HepG2 (cell line): ENCODE measurements around the gene PYCR2. TPM values are rescaled to one million over a fixed set of nuclear protein-coding genes. Genes with fewer than 3 reads are reported as not detected.

Experiments used
- AHDC1 ChIP-seq: sonication (generic); formaldehyde crosslinking; IDR thresholded peaks from 2 replicates; pipeline ENCODE4 v1.5.1; 2020; ENCODE audit warnings: mild to moderate bottlenecking, missing genetic modification reagents, borderline replicate concordance
- GABPB1 ChIP-seq: IDR thresholded peaks from 2 replicates; pipeline ENCODE4 v1.6.1; 2016; ENCODE audit warnings: mild to moderate bottlenecking, missing genetic modification reagents, moderate library complexity, missing compliant biosample characterization
- LCORL ChIP-seq, 2 experiments: fragments of 450-650 bp in 1 of 2; sonication (generic) in 1 of 2; formaldehyde crosslinking in 1 of 2; IDR thresholded peaks; 2 replicates each; pipeline versions ENCODE4 v1.5.0 to v1.6.1; 2017 to 2020; ENCODE audit warnings: antibody characterized with exemption in 1 of 2, missing genetic modification reagents in 1 of 2
- MXI1 ChIP-seq: IDR thresholded peaks from 3 replicates; pipeline ENCODE4 v1.6.1; 2012; ENCODE audit warnings: low read depth, low read length, inconsistent platforms, borderline replicate concordance
- ZMYM3 ChIP-seq: sonication (generic); formaldehyde crosslinking; IDR thresholded peaks from 2 replicates; pipeline ENCODE4 v1.5.1; 2020; ENCODE audit warnings: mild to moderate bottlenecking, missing genetic modification reagents
- ZNF20 ChIP-seq: sonication (generic); formaldehyde crosslinking; IDR thresholded peaks from 2 replicates; pipeline ENCODE4 v1.4.0; 2020; ENCODE audit warnings: mild to moderate bottlenecking, moderate library complexity, missing genetic modification reagents
- ZNF235 ChIP-seq: sonication (generic); formaldehyde crosslinking; IDR thresholded peaks from 2 replicates; pipeline ENCODE4 v1.8.1; 2023; ENCODE audit warnings: mild to moderate bottlenecking, missing genetic modification reagents, borderline replicate concordance
- ZNF3 ChIP-seq: IDR thresholded peaks from 2 replicates; pipeline ENCODE4 v1.7.0; 2017; ENCODE audit warnings: inconsistent platforms
- ZNF713 ChIP-seq: sonication (generic); formaldehyde crosslinking; IDR thresholded peaks from 2 replicates; pipeline ENCODE4 v1.4.0; 2020; ENCODE audit warnings: mild to moderate bottlenecking, missing genetic modification reagents
- polyA plus RNA-seq, 8 experiments: library from polyadenylated mRNA; depleted of rRNA in 3 of 8; stranded (reverse) in 7 of 8; unstranded in 1 of 8; fragments of >200 nt; fragmentation: Illumina TruSeq in 4 of 8; extraction: Trizol in 4 of 8; gene quantifications; 2 replicates each; pipeline versions ENCODE4 v1.2.1 to v1.2.3, GENCODE V29; 2011 to 2016; ENCODE audit warnings: low read depth in 4 of 8, missing spikeins in 1 of 8, mixed read lengths in 1 of 8; ENCODE audit not compliant: insufficient read depth in 1 of 8
- total RNA-seq, 5 experiments: library from RNA; depleted of rRNA; stranded (reverse); fragments of >200 nt; fragmentation: Illumina TruSeq; extraction: Trizol; gene quantifications; 2 replicates each; pipeline ENCODE4 v1.2.3, GENCODE V29; 2016; ENCODE audit warnings: low read depth in 1 of 5
- TF ChIP-seq, protein P1 (sequence below): sonication (generic); formaldehyde crosslinking; IDR thresholded peaks from 2 replicates; pipeline ENCODE4 v1.4.0; 2020; ENCODE audit warnings: missing genetic modification reagents
- TF ChIP-seq, protein P2 (sequence below): sonication (generic); formaldehyde crosslinking; IDR thresholded peaks from 2 replicates; pipeline ENCODE4 v1.5.0; 2020; ENCODE audit warnings: missing genetic modification reagents, mild to moderate bottlenecking, borderline replicate concordance
- TF ChIP-seq, protein P3 (sequence below): sonication (generic); formaldehyde crosslinking; IDR thresholded peaks from 2 replicates; pipeline ENCODE4 v1.5.0; 2020; ENCODE audit warnings: mild to moderate bottlenecking, missing genetic modification reagents
- TF ChIP-seq, protein P4 (sequence below): sonication (generic); formaldehyde crosslinking; IDR thresholded peaks from 2 replicates; pipeline ENCODE4 v1.5.1; 2020; ENCODE audit warnings: mild to moderate bottlenecking, missing genetic modification reagents, moderate library complexity

PYCR2 gene
- total and polyA plus RNA-seq, 2 of the 13 experiments (the other 11 are each of a cell fraction or from before 2014, with no cell fraction given), result 47.2 to 47.8 TPM

DNA sequence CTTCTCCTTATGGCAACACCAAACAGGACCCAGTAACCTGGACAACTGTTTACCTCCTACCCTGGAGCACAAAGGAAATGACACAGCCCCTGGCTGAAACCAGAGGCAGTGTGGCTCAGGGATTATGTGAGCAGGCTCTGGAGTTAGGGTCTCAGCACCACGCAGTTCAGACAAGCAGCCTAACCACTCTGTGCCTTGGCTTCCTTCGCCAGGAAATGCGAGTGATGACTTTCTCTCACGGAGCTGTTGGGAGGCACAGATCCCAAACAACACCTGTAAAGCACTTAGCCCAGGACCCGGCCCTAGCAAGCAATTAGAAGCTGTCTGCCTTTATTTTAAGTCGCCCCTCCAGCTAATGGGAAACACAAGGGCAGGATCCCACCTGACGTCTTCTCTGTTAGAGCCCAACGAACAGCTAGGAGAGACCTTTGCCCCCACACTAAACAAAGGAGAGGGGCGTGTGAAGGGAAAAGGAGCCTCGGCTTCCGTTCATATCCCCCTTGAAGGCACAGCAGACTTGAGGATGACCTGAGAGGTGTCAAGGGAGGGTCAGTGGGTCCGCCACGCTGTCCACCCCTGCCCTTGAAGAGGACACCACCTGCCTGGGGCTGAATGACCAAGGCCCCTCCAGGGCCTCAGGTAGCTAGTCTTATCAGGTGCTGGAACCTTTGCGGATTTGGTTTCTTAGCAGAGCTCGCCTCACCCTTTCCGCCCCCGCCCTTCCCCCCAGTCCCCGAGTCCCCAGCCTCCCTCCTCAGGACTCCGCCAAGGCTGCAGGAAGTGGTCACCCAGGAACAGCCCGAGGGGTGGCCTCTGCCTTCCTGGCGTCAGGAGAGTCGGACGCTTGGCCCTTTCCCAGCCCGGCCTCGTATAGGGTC is 42.7 kb downstream of the PYCR2 start (continued):
- no peak for TF ChIP-seq LCORL (IDR thresholded peaks at IDR 0.05)
- TF ChIP-seq LCORL (CRISPR knock-in tag; IDR thresholded peaks at IDR 0.05), result 0 out of 2 replicates have a peak, but pooled peaks have one; percentile 31
- no peak for TF ChIP-seq ZNF235 (CRISPR knock-in tag)
- TF ChIP-seq, protein P1, sequence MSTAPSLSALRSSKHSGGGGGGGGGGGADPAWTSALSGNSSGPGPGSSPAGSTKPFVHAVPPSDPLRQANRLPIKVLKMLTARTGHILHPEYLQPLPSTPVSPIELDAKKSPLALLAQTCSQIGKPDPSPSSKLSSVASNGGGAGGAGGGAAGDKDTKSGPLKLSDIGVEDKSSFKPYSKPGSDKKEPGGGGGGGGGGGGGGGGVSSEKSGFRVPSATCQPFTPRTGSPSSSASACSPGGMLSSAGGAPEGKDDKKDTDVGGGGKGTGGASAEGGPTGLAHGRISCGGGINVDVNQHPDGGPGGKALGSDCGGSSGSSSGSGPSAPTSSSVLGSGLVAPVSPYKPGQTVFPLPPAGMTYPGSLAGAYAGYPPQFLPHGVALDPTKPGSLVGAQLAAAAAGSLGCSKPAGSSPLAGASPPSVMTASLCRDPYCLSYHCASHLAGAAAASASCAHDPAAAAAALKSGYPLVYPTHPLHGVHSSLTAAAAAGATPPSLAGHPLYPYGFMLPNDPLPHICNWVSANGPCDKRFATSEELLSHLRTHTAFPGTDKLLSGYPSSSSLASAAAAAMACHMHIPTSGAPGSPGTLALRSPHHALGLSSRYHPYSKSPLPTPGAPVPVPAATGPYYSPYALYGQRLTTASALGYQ (CRISPR knock-in tag), result no peak
- no peak for TF ChIP-seq ZNF713 (CRISPR knock-in tag)
- TF ChIP-seq AHDC1, result no peak
- TF ChIP-seq ZNF20 (CRISPR knock-in tag), result no peak
- TF ChIP-seq, protein P2, sequence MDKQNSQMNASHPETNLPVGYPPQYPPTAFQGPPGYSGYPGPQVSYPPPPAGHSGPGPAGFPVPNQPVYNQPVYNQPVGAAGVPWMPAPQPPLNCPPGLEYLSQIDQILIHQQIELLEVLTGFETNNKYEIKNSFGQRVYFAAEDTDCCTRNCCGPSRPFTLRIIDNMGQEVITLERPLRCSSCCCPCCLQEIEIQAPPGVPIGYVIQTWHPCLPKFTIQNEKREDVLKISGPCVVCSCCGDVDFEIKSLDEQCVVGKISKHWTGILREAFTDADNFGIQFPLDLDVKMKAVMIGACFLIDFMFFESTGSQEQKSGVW, result no peak
- TF ChIP-seq GABPB1 (CRISPR knock-in tag), result no peak
- no peak for TF ChIP-seq MXI1
- TF ChIP-seq, protein P3, sequence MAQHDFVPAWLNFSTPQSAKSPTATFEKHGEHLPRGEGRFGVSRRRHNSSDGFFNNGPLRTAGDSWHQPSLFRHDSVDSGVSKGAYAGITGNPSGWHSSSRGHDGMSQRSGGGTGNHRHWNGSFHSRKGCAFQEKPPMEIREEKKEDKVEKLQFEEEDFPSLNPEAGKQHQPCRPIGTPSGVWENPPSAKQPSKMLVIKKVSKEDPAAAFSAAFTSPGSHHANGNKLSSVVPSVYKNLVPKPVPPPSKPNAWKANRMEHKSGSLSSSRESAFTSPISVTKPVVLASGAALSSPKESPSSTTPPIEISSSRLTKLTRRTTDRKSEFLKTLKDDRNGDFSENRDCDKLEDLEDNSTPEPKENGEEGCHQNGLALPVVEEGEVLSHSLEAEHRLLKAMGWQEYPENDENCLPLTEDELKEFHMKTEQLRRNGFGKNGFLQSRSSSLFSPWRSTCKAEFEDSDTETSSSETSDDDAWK (CRISPR knock-in tag), result no peak
- no peak for TF ChIP-seq ZNF3 (CRISPR knock-in tag)
- TF ChIP-seq ZMYM3, result peak; percentile 44; the same call in 1 of the 2 replicates
- TF ChIP-seq, protein P4, sequence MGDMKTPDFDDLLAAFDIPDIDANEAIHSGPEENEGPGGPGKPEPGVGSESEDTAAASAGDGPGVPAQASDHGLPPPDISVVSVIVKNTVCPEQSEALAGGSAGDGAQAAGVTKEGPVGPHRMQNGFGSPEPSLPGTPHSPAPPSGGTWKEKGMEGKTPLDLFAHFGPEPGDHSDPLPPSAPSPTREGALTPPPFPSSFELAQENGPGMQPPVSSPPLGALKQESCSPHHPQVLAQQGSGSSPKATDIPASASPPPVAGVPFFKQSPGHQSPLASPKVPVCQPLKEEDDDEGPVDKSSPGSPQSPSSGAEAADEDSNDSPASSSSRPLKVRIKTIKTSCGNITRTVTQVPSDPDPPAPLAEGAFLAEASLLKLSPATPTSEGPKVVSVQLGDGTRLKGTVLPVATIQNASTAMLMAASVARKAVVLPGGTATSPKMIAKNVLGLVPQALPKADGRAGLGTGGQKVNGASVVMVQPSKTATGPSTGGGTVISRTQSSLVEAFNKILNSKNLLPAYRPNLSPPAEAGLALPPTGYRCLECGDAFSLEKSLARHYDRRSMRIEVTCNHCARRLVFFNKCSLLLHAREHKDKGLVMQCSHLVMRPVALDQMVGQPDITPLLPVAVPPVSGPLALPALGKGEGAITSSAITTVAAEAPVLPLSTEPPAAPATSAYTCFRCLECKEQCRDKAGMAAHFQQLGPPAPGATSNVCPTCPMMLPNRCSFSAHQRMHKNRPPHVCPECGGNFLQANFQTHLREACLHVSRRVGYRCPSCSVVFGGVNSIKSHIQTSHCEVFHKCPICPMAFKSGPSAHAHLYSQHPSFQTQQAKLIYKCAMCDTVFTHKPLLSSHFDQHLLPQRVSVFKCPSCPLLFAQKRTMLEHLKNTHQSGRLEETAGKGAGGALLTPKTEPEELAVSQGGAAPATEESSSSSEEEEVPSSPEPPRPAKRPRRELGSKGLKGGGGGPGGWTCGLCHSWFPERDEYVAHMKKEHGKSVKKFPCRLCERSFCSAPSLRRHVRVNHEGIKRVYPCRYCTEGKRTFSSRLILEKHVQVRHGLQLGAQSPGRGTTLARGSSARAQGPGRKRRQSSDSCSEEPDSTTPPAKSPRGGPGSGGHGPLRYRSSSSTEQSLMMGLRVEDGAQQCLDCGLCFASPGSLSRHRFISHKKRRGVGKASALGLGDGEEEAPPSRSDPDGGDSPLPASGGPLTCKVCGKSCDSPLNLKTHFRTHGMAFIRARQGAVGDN (CRISPR knock-in tag), result no peak
